HG03558 (cell line): ENCODE measurements around the gene LZTFL1.

Source experiments
- ATAC-seq: cut with Tn5 transposase; IDR thresholded peaks from one replicate; pipeline ENCODE4 v1.9.1; 2021; ENCODE audit warnings: moderate number of reproducible peaks; ENCODE audit not compliant: unreplicated experiment; ENCODE audit errors: extremely low read depth

The LZTFL1 gene

GRCh38 chr3:45841757-45842491 lies at the start of gene LZTFL1:
Gene LZTFL1 (minus strand): TSS chr3:45842119. CDS start chr3:45841991, 128 bp downstream.
- no peak for ATAC-seq

- no peak for ATAC-seq
These were observed 48.5 kb upstream of the LZTFL1 start for GRCh38 chr3:45890405-45890804.

- ATAC-seq, result no peak
These were observed 47.4 kb upstream of the LZTFL1 start for GRCh38 chr3:45889337-45889736.

- no peak for ATAC-seq
These were observed 46.0 kb upstream of the LZTFL1 start for GRCh38 chr3:45887759-45888511.

- ATAC-seq, result no peak
These were observed 45.4 kb upstream of the LZTFL1 start for GRCh38 chr3:45887285-45887684.

GRCh38 chr3:45885979-45886705 lies 44.2 kb upstream of the LZTFL1 start, which contains the start of gene CCR9:
Gene CCR9 (plus strand): TSS chr3:45886543. CDS start chr3:45894934, 8,391 bp downstream.
- no peak for ATAC-seq

GRCh38 chr3:45884368-45885201 lies 42.7 kb upstream of the LZTFL1 start:
- ATAC-seq, result no peak

GRCh38 chr3:45881078-45882022 lies 39.4 kb upstream of the LZTFL1 start:
- no peak for ATAC-seq

GRCh38 chr3:45880725-45881077 lies 38.8 kb upstream of the LZTFL1 start:
- no peak for ATAC-seq

- ATAC-seq, result no peak
These were observed 36.2 kb upstream of the LZTFL1 start for GRCh38 chr3:45878124-45878523.

- no peak for ATAC-seq
These were observed 32.9 kb upstream of the LZTFL1 start for GRCh38 chr3:45874677-45875346.

- no peak for ATAC-seq
These were observed 31.7 kb upstream of the LZTFL1 start for GRCh38 chr3:45873638-45874037.

- no peak for ATAC-seq
These were observed 31.1 kb upstream of the LZTFL1 start for GRCh38 chr3:45873036-45873435.

- ATAC-seq, result no peak
These were observed 30.6 kb upstream of the LZTFL1 start for GRCh38 chr3:45872569-45872968.

GRCh38 chr3:45871780-45872179 lies 29.9 kb upstream of the LZTFL1 start:
- ATAC-seq, result no peak

- no peak for ATAC-seq
These were observed 28.2 kb upstream of the LZTFL1 start for GRCh38 chr3:45870099-45870498.

GRCh38 chr3:45869638-45870037 lies 27.7 kb upstream of the LZTFL1 start:
- no peak for ATAC-seq

GRCh38 chr3:45868650-45869049 lies 26.7 kb upstream of the LZTFL1 start:
- no peak for ATAC-seq

- no peak for ATAC-seq
These were observed 26.3 kb upstream of the LZTFL1 start for GRCh38 chr3:45868213-45868612.
